Measurements from ENCODE around the gene VAMP1. TPM values are rescaled to one million over a fixed set of nuclear protein-coding genes. Genes with fewer than 3 reads are reported as not detected.

The VAMP1 gene
- polyA plus RNA-seq, 3 donors: 0.84 to 24.6 (median 0.85) TPM

- H3K27ac ChIP-seq (ENCODE audit: low read depth in 1 of 2, low read length in 2 of 2): peak overlapping the region in 1 of 2 donors; percentile 62
- H3K4me2 ChIP-seq (replicated peaks; ENCODE audit: extremely low read depth, low read length, poor library complexity, severe bottlenecking): peak overlapping the region; percentile 93
- no peak overlapping the region for H2AFZ ChIP-seq (ENCODE audit: insufficient read depth, low read depth, low read length, poor library complexity, severe bottlenecking)
- peaks cover 71% of the 10 kb centered on the region for H3K79me2 ChIP-seq (ENCODE audit: insufficient read depth, low read length)
- WGBS (ENCODE audit: insufficient coverage): no CpG with 5 or more reads among the region's 1 CpG
- Mint-ChIP-seq H3K27ac (peak overlapping the region in 6 of 7 donors; percentile 5 to 96 (median 74)), H3K36me3 (peaks cover 25 to 45% of the 10 kb centered on the region in 2 donors), H3K4me3 (peak overlapping the region in 1 of 2 donors; percentile 98), H3K9me3 (no peaks in the 10 kb centered on the region), H3K4me1 (peaks cover 22% of the 10 kb centered on the region), H3K27me3 (ENCODE audit: low read depth in 3 of 3) (peaks cover 0 to 3% (median 0%) of the 10 kb centered on the region in 3 donors)
- H3K9me3 ChIP-seq (replicated peaks in 1 of 2; ENCODE audit: control insufficient read depth in 1 of 2, insufficient read depth in 1 of 2, low read length in 2 of 2): no peaks in the 10 kb centered on the region
- TF ChIP-seq CTCF (IDR thresholded peaks at IDR 0.05): no peak
- peaks cover 20 to 30% of the 10 kb centered on the region in 2 donors for H3K4me1 ChIP-seq (ENCODE audit: control insufficient read depth in 1 of 2, insufficient read depth in 2 of 2, low read length in 2 of 2)
- H3K36me3 ChIP-seq (replicated peaks in 1 of 2; ENCODE audit: control insufficient read depth in 1 of 2, insufficient read depth in 2 of 2, low read length in 2 of 2): peaks cover 40 to 52% of the 10 kb centered on the region in 2 donors
- H4K20me1 ChIP-seq (ENCODE audit: insufficient read depth, low read length): peaks cover 10% of the 10 kb centered on the region
- H3K27me3 ChIP-seq (ENCODE audit: control insufficient read depth in 2 of 2, insufficient read depth in 2 of 2, low read length in 2 of 2): no peaks in the 10 kb centered on the region
- H3K4me3 ChIP-seq (replicated peaks in 1 of 3; ENCODE audit: low read depth in 2 of 3, low read length in 3 of 3): peak overlapping the region in 1 of 3 experiments; percentile 92
- intact Hi-C loops (cut with micrococcal nuclease): loop anchor here in 1 of 2 donors (5.0 kb wide), 1 partner anchor 37 kb away; the partner anchor contains the start of gene GAPDH
- peak in 1 of 3 donors; percentile 19 for DNase-seq
- no peak overlapping the region for H3K9ac ChIP-seq (ENCODE audit: insufficient read depth, low read length, poor library complexity, severe bottlenecking)
These were observed 24.5 kb upstream of the VAMP1 start for GRCh38 chr12:6494968-6495367.

GRCh38 chr12:6494258-6494743 is 23.8 kb upstream of the VAMP1 start:
- H3K36me3 ChIP-seq (replicated peaks in 1 of 2; ENCODE audit: control insufficient read depth in 1 of 2, insufficient read depth in 2 of 2, low read length in 2 of 2): peaks cover 34 to 45% of the 10 kb centered on the region in 2 donors
- H3K4me2 ChIP-seq (replicated peaks; ENCODE audit: extremely low read depth, low read length, poor library complexity, severe bottlenecking): peak overlapping the region; percentile 93
- peaks cover 20 to 30% of the 10 kb centered on the region in 2 donors for H3K4me1 ChIP-seq (ENCODE audit: control insufficient read depth in 1 of 2, insufficient read depth in 2 of 2, low read length in 2 of 2)
- Mint-ChIP-seq H3K27me3 (ENCODE audit: low read depth in 3 of 3) (peaks cover 0 to 3% (median 0%) of the 10 kb centered on the region in 3 donors), H3K9me3 (no peaks in the 10 kb centered on the region), H3K4me3 (peak overlapping the region; percentile 97 to 98), H3K27ac (peak overlapping the region; percentile 74 to 99 (median 96)), H3K4me1 (peaks cover 22% of the 10 kb centered on the region), H3K36me3 (peaks cover 22 to 41% of the 10 kb centered on the region in 2 donors)
- no peak for TF ChIP-seq CTCF (IDR thresholded peaks at IDR 0.05)
- no CpG with 5 or more reads among the region's 14 CpGs for WGBS (ENCODE audit: insufficient coverage)
- no peaks in the 10 kb centered on the region for H3K27me3 ChIP-seq (ENCODE audit: control insufficient read depth in 2 of 2, insufficient read depth in 2 of 2, low read length in 2 of 2)
- peaks cover 64% of the 10 kb centered on the region for H3K79me2 ChIP-seq (ENCODE audit: insufficient read depth, low read length)
- intact Hi-C loops (cut with micrococcal nuclease): no loop called here
- no peak for DNase-seq
- peak overlapping the region; percentile 61 to 92 (median 90) for H3K4me3 ChIP-seq (replicated peaks in 1 of 3; ENCODE audit: low read depth in 2 of 3, low read length in 3 of 3)
- no peaks in the 10 kb centered on the region for H3K9me3 ChIP-seq (replicated peaks in 1 of 2; ENCODE audit: control insufficient read depth in 1 of 2, insufficient read depth in 1 of 2, low read length in 2 of 2)
- peak overlapping the region; percentile 94 for H2AFZ ChIP-seq (ENCODE audit: insufficient read depth, low read depth, low read length, poor library complexity, severe bottlenecking)
- peak overlapping the region; percentile 62 to 88 for H3K27ac ChIP-seq (ENCODE audit: low read depth in 1 of 2, low read length in 2 of 2)
- H4K20me1 ChIP-seq (ENCODE audit: insufficient read depth, low read length): peaks cover 10% of the 10 kb centered on the region
- peak overlapping the region; percentile 6 for H3K9ac ChIP-seq (ENCODE audit: insufficient read depth, low read length, poor library complexity, severe bottlenecking)

Measured in CD14-positive monocyte (primary cell).